H9 (cell line): Measurements from ENCODE around the gene COX17. TPM values are rescaled to one million over a fixed set of nuclear protein-coding genes. Genes with fewer than 3 reads are reported as not detected.

ENCODE experiments used
- DNase-seq: peaks from one replicate; pipeline ENCODE4 v3.0.0-alpha.2; 2017
- H2AFZ ChIP-seq: one replicate; pipeline ENCODE4 v1.6.1; 2013; ENCODE audit warnings: mild to moderate bottlenecking, low read length, control low read depth, moderate library complexity
- H2AK5ac ChIP-seq: 2 replicates; pipeline ENCODE4 v1.6.1; 2013; ENCODE audit warnings: low read length, control low read depth, mixed read lengths; ENCODE audit not compliant: insufficient read length
- H2BK120ac ChIP-seq: one replicate; pipeline ENCODE4 v1.6.1; 2013; ENCODE audit warnings: low read depth, mild to moderate bottlenecking, low read length, control low read depth, inconsistent platforms; ENCODE audit not compliant: poor library complexity, severe bottlenecking
- H2BK12ac ChIP-seq: 2 replicates; pipeline ENCODE4 v1.6.1; 2013; ENCODE audit warnings: low read length, control low read depth, mixed read lengths, low read depth; ENCODE audit not compliant: insufficient read length
- H2BK15ac ChIP-seq: 2 replicates; pipeline ENCODE4 v1.6.1; 2013; ENCODE audit warnings: low read depth, low read length, control low read depth
- H2BK20ac ChIP-seq: one replicate; pipeline ENCODE4 v1.6.1; 2013; ENCODE audit warnings: low read depth, mild to moderate bottlenecking, low read length, control low read depth, inconsistent platforms; ENCODE audit not compliant: poor library complexity, severe bottlenecking
- H2BK5ac ChIP-seq: 2 replicates; pipeline ENCODE4 v1.6.1; 2013; ENCODE audit warnings: low read length, control low read depth, mixed read lengths; ENCODE audit not compliant: insufficient read length
- H3K14ac ChIP-seq: 2 replicates; pipeline ENCODE4 v1.6.1; 2013; ENCODE audit warnings: low read length, control low read depth; ENCODE audit not compliant: insufficient read depth
- H3K18ac ChIP-seq: 2 replicates; pipeline ENCODE4 v1.6.1; 2013; ENCODE audit warnings: low read depth, mild to moderate bottlenecking, mixed read lengths, low read length, control low read depth; ENCODE audit not compliant: insufficient read length
- H3K23ac ChIP-seq: 2 replicates; pipeline ENCODE4 v1.6.1; 2013; ENCODE audit warnings: low read length, control low read depth, mixed read lengths, low read depth; ENCODE audit not compliant: insufficient read length
- H3K23me2 ChIP-seq: 2 replicates; pipeline ENCODE4 v1.6.1; 2013; ENCODE audit warnings: low read depth, mild to moderate bottlenecking, mixed read lengths, low read length, control low read depth; ENCODE audit not compliant: insufficient read length, poor library complexity, severe bottlenecking
- H3K27ac ChIP-seq: 2 replicates; pipeline ENCODE4 v1.5.1; 2013; ENCODE audit warnings: low read length, control low read depth, mixed read lengths, low read depth; ENCODE audit not compliant: insufficient read length
- H3K27me3 ChIP-seq: 2 replicates; pipeline ENCODE4 v1.6.1; 2013; ENCODE audit warnings: low read length, control low read depth, inconsistent platforms; ENCODE audit not compliant: insufficient read depth
- H3K4ac ChIP-seq: 2 replicates; pipeline ENCODE4 v1.6.1; 2013; ENCODE audit warnings: low read depth, mild to moderate bottlenecking, control low read depth, inconsistent platforms, low read length, moderate library complexity
- H3K4me1 ChIP-seq: 2 replicates; pipeline ENCODE4 v1.6.1; 2013; ENCODE audit warnings: low read length, control low read depth, inconsistent platforms; ENCODE audit not compliant: insufficient read depth
- H3K4me2 ChIP-seq: 2 replicates; pipeline ENCODE4 v1.6.1; 2013; ENCODE audit warnings: low read length, control low read depth, mixed read lengths; ENCODE audit not compliant: insufficient read length, insufficient read depth
- H3K56ac ChIP-seq: 2 replicates; pipeline ENCODE4 v1.6.1; 2013; ENCODE audit warnings: low read depth, mild to moderate bottlenecking, mixed read lengths, low read length, control low read depth; ENCODE audit not compliant: insufficient read length
- H3K79me1 ChIP-seq: 2 replicates; pipeline ENCODE4 v1.6.1; 2013; ENCODE audit warnings: low read depth, mild to moderate bottlenecking, moderate library complexity, low read length, control low read depth, inconsistent platforms; ENCODE audit not compliant: insufficient read depth, poor library complexity, severe bottlenecking
- H3K79me2 ChIP-seq: 2 replicates; pipeline ENCODE4 v1.6.1; 2013; ENCODE audit warnings: low read length, control low read depth, inconsistent platforms; ENCODE audit not compliant: insufficient read depth
- H3K9ac ChIP-seq: 2 replicates; pipeline ENCODE4 v1.6.1; 2013; ENCODE audit warnings: low read length, control low read depth, mixed read lengths; ENCODE audit not compliant: insufficient read length; ENCODE audit errors: extremely low read depth
- H3K9me3 ChIP-seq: one replicate; pipeline ENCODE4 v1.6.1; 2013; ENCODE audit warnings: low read depth, low read length, inconsistent platforms; ENCODE audit not compliant: control insufficient read depth
- H3T11ph ChIP-seq: one replicate; pipeline ENCODE4 v1.6.1; 2013; ENCODE audit warnings: mild to moderate bottlenecking, low read length, control low read depth, inconsistent platforms
- H4K20me1 ChIP-seq: one replicate; pipeline ENCODE4 v1.6.1; 2013; ENCODE audit not compliant: control insufficient read depth, insufficient read length, insufficient read depth
- H4K5ac ChIP-seq: 2 replicates; pipeline ENCODE4 v1.6.1; 2013; ENCODE audit warnings: low read depth, mild to moderate bottlenecking, mixed read lengths, low read length, control low read depth; ENCODE audit not compliant: insufficient read length
- H4K8ac ChIP-seq: replicated peaks from 2 replicates; pipeline ENCODE4 v1.6.1; 2013; ENCODE audit warnings: low read length, control low read depth, mixed read lengths, low read depth; ENCODE audit not compliant: insufficient read length
- H4K91ac ChIP-seq: 2 replicates; pipeline ENCODE4 v1.6.1; 2013; ENCODE audit warnings: low read depth, mild to moderate bottlenecking, moderate library complexity, mixed read lengths, low read length, control low read depth; ENCODE audit not compliant: insufficient read length
- H3K27ac Mint-ChIP-seq, 3 experiments: 2 replicates in 2 of 3; 3 replicates in 1 of 3; pipeline ENCODE4 v1.8.0; 2020 to 2021; ENCODE audit warnings: mixed read lengths in 3 of 3, mild to moderate bottlenecking in 1 of 3, moderate library complexity in 1 of 3
- H3K27me3 Mint-ChIP-seq: 2 replicates; pipeline ENCODE4 v1.8.0; 2021; ENCODE audit warnings: low read depth, mild to moderate bottlenecking, moderate library complexity, mixed read lengths
- H3K36me3 Mint-ChIP-seq, 3 experiments: 2 replicates in 2 of 3; 3 replicates in 1 of 3; pipeline ENCODE4 v1.8.0; 2020 to 2021; ENCODE audit warnings: low read depth in 3 of 3, mixed read lengths in 3 of 3; ENCODE audit not compliant: insufficient read depth in 1 of 3
- H3K4me1 Mint-ChIP-seq, 2 experiments: 2 replicates each; pipeline ENCODE4 v1.8.0; 2020; ENCODE audit warnings: mixed read lengths in 2 of 2
- H3K4me3 Mint-ChIP-seq, 2 experiments: 2 replicates in 1 of 2; 3 replicates in 1 of 2; pipeline ENCODE4 v1.8.0; 2020 to 2021; ENCODE audit warnings: mild to moderate bottlenecking in 2 of 2, mixed read lengths in 2 of 2, moderate library complexity in 1 of 2
- H3K9me3 Mint-ChIP-seq, 2 experiments: 2 replicates in 1 of 2; 3 replicates in 1 of 2; pipeline ENCODE4 v1.8.0; 2020; ENCODE audit warnings: mild to moderate bottlenecking in 2 of 2, mixed read lengths in 2 of 2, moderate library complexity in 1 of 2
- whole genome bisulfite sequencing: extraction: QIAGEN DNeasy Blood & Tissue Kit; methylation state at CpG from one replicate; pipeline ENCODE4 v1.1.7; 2013; ENCODE audit warnings: missing lambda C conversion rate, low lambda C conversion rate, mixed read lengths; ENCODE audit not compliant: insufficient read length; ENCODE audit errors: extremely low coverage; 5-methylcytosine and 5-hydroxymethylcytosine counted together
- total RNA-seq: library from RNA; stranded (reverse); gene quantifications from 2 replicates; pipeline ENCODE4 v1.2.1, GENCODE V29; 2021
- TF ChIP-seq, protein P1 (sequence below): fragments of 200-600 bp; sonication (generic); conservative IDR thresholded peaks from 3 replicates; pipeline ENCODE4 v1.8.0; 2021; ENCODE audit warnings: antibody characterized with exemption, mild to moderate bottlenecking

Gene COX17
- total RNA-seq, 1 experiment from 2014 or later: 47.0 TPM

GRCh38 chr3:119669906-119670570 is 7.2 kb downstream of the COX17 start:
- Histone ChIP-seq H3K4ac (no peak overlapping the region), H3T11ph (no peak overlapping the region), H2BK120ac (no peak overlapping the region), H2AK5ac (no peak overlapping the region), H4K5ac (no peak overlapping the region), H3K4me2 (no peak overlapping the region), H3K27me3 (no peaks in the 10 kb centered on the region), H3K23me2 (no peaks in the 10 kb centered on the region), H3K9ac (no peak overlapping the region), H3K14ac (no peak overlapping the region), H3K9me3 (no peaks in the 10 kb centered on the region), H2BK15ac (no peak overlapping the region), H3K23ac (no peak overlapping the region), H4K8ac (no peak overlapping the region), H2AFZ (no peak overlapping the region), H2BK5ac (no peak overlapping the region), H2BK20ac (no peak overlapping the region), H4K91ac (no peak overlapping the region), H3K27ac (no peak overlapping the region), H3K79me2 (no peaks in the 10 kb centered on the region), H3K4me1 (no peaks in the 10 kb centered on the region), H3K79me1 (no peaks in the 10 kb centered on the region), H3K56ac (no peak overlapping the region), H4K20me1 (no peaks in the 10 kb centered on the region), H3K18ac (no peak overlapping the region), H2BK12ac (no peak overlapping the region)
- DNase-seq: no peak
- no peak overlapping the region for H3K4me3 Mint-ChIP-seq
- peaks cover 0 to 9% of the 10 kb centered on the region in 2 experiments; a peak in 1 of 4 replicates for H3K4me1 Mint-ChIP-seq
- WGBS: no CpG with 5 or more reads among the region's 5 CpGs
- TF ChIP-seq, protein P1, sequence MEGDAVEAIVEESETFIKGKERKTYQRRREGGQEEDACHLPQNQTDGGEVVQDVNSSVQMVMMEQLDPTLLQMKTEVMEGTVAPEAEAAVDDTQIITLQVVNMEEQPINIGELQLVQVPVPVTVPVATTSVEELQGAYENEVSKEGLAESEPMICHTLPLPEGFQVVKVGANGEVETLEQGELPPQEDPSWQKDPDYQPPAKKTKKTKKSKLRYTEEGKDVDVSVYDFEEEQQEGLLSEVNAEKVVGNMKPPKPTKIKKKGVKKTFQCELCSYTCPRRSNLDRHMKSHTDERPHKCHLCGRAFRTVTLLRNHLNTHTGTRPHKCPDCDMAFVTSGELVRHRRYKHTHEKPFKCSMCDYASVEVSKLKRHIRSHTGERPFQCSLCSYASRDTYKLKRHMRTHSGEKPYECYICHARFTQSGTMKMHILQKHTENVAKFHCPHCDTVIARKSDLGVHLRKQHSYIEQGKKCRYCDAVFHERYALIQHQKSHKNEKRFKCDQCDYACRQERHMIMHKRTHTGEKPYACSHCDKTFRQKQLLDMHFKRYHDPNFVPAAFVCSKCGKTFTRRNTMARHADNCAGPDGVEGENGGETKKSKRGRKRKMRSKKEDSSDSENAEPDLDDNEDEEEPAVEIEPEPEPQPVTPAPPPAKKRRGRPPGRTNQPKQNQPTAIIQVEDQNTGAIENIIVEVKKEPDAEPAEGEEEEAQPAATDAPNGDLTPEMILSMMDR: no peak
- no peaks in the 10 kb centered on the region for H3K9me3 Mint-ChIP-seq
- H3K27ac Mint-ChIP-seq: no peak overlapping the region; a peak in 1 of 7 replicates
- no peaks in the 10 kb centered on the region for H3K27me3 Mint-ChIP-seq
- peaks cover 11 to 48% (median 48%) of the 10 kb centered on the region in 3 experiments; a peak in 6 of 7 replicates for H3K36me3 Mint-ChIP-seq
